ENCODE results near the gene GSDMA.
"Not testable (repeated sequence)": the region's sequence is repeated elsewhere in the genome, so short reads cannot be mapped to it uniquely, and the experiment has no call there.

The GSDMA gene

DNA sequence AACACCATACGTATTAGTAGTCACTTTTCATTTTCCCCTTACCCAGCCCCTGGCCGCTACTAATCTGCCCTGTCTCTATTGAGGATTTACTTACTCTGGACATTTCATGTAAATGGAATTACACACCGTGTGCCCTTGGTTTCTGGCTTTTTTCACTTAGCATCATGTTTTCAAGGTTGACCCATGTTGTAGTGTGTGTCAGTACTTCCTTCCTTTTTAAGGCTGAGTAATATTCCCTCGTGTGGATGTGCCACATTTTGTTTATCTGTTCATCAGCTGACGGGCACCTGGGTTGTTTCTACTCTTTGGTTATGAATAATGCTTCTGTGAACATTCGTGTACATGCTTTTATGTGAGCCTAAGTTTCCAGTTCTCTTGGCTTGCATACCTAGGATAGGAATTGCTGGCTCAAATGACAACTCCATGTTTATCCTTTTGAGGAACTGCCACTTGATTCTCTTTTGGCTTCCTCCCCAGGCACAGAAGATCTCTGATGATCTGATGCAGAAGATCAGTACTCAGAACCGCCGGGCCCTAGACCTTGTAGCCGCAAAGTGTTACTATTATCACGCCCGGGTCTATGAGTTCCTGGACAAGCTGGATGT lies 25.5 kb downstream of the GSDMA start:
- Histone ChIP-seq H3K36me3 (peaks cover 99% of the 10 kb centered on the region), H3K27ac (no peak overlapping the region), H3K4me2 (no peak overlapping the region), H3K9ac (no peak overlapping the region), H3K4me1 (no peaks in the 10 kb centered on the region), H3K4me3 (no peak overlapping the region), H3K9me3 (no peaks in the 10 kb centered on the region), H4K20me1 (peaks cover 89% of the 10 kb centered on the region), H3K27me3 (no peaks in the 10 kb centered on the region)
- TF ChIP-seq Cebpa-rat (IDR thresholded peaks at IDR 0.05): no peak

DNA sequence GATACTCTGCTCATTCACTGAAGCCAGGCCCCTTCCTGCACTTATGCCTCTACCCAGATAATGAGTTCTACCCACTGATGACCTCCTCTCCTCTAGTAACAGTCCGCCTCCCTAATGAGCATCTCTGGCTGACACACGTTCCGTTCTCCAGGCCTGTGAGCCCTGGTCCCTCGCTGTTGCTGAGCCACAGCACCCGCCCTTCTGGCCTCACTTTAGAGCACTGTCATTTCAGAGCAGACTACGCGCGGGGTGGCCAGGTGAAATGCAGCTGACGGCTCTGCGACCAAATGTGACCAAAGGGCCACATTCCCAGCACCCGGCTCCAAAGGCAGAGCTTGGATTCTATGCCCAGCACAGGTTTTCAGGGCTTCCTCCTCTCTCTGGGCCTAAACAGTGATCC lies 31.6 kb downstream of the GSDMA start:
- Histone ChIP-seq H3K27ac (no peak overlapping the region), H3K4me2 (no peak overlapping the region), H4K20me1 (peaks cover 59% of the 10 kb centered on the region), H3K4me1 (no peaks in the 10 kb centered on the region), H3K36me3 (peaks cover 98% of the 10 kb centered on the region), H3K9ac (no peak overlapping the region), H3K9me3 (no peaks in the 10 kb centered on the region), H3K27me3 (no peaks in the 10 kb centered on the region), H3K4me3 (no peak overlapping the region)
- no peak for TF ChIP-seq Cebpa-rat (IDR thresholded peaks at IDR 0.05)

DNA sequence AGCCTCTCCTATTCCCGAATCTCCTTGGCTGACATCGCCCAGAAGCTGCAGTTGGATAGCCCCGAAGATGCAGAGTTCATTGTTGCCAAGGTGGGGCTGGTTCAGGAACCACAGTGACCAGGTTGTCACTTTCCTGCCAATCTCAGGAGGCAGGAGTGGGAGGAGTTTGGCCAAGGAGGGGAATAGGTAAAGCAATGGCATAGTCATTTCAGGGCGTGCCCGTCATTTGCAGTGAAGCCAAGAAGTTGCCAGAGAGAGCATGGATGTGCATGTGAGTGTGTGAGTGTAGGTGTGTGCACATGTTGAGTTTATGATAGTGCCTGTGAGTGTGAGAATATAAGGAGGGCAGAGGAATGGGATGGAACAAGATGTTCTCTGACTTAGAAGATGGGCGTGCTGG lies 32.6 kb downstream of the GSDMA start:
- no peak overlapping the region for H3K4me3 ChIP-seq

GRCh38 chr17:39996162-39996561 lies 33.4 kb downstream of the GSDMA start:
- H3K9me3 ChIP-seq: no peaks in the 10 kb centered on the region
- no peak for TF ChIP-seq Cebpa-rat (IDR thresholded peaks at IDR 0.05)
- peaks cover 49% of the 10 kb centered on the region for H4K20me1 ChIP-seq
- no peak overlapping the region for H3K4me2 ChIP-seq
- no peak overlapping the region for H3K9ac ChIP-seq
- H3K36me3 ChIP-seq: peaks cover 81% of the 10 kb centered on the region
- no peaks in the 10 kb centered on the region for H3K4me1 ChIP-seq
- no peak overlapping the region for H3K4me3 ChIP-seq
- no peaks in the 10 kb centered on the region for H3K27me3 ChIP-seq
- no peak overlapping the region for H3K27ac ChIP-seq

More for the DNA sequence above, 32.6 kb downstream of the GSDMA start:
- Histone ChIP-seq H3K27ac (no peak overlapping the region), H3K36me3 (peaks cover 88% of the 10 kb centered on the region), H4K20me1 (peaks cover 56% of the 10 kb centered on the region), H3K27me3 (no peaks in the 10 kb centered on the region), H3K4me1 (no peaks in the 10 kb centered on the region), H3K9ac (no peak overlapping the region), H3K4me2 (no peak overlapping the region), H3K9me3 (no peaks in the 10 kb centered on the region)
- TF ChIP-seq Cebpa-rat (IDR thresholded peaks at IDR 0.05): no peak

GRCh38 chr17:39996800-39997199 lies 34.0 kb downstream of the GSDMA start:
- H3K9ac ChIP-seq: no peak overlapping the region
- H3K27me3 ChIP-seq: no peaks in the 10 kb centered on the region
- no peaks in the 10 kb centered on the region for H3K4me1 ChIP-seq
- no peak overlapping the region for H3K4me2 ChIP-seq
- no peaks in the 10 kb centered on the region for H3K9me3 ChIP-seq
- TF ChIP-seq Cebpa-rat (IDR thresholded peaks at IDR 0.05): no peak
- no peak overlapping the region for H3K4me3 ChIP-seq
- H3K27ac ChIP-seq: no peak overlapping the region
- peaks cover 44% of the 10 kb centered on the region for H4K20me1 ChIP-seq
- peaks cover 75% of the 10 kb centered on the region for H3K36me3 ChIP-seq

DNA sequence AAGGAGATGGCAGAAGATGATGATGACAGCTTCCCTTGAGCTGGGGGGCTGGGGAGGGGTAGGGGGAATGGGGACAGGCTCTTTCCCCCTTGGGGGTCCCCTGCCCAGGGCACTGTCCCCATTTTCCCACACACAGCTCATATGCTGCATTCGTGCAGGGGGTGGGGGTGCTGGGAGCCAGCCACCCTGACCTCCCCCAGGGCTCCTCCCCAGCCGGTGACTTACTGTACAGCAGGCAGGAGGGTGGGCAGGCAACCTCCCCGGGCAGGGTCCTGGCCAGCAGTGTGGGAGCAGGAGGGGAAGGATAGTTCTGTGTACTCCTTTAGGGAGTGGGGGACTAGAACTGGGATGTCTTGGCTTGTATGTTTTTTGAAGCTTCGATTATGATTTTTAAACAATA lies 34.7 kb downstream of the GSDMA start:
- H3K4me1 ChIP-seq: no peaks in the 10 kb centered on the region
- no peaks in the 10 kb centered on the region for H3K27me3 ChIP-seq
- no peak overlapping the region for H3K9ac ChIP-seq
- no peak overlapping the region for H3K4me3 ChIP-seq
- H4K20me1 ChIP-seq: peaks cover 36% of the 10 kb centered on the region
- no peak for TF ChIP-seq Cebpa-rat (IDR thresholded peaks at IDR 0.05)
- no peaks in the 10 kb centered on the region for H3K9me3 ChIP-seq
- no peak overlapping the region for H3K4me2 ChIP-seq
- H3K36me3 ChIP-seq: peaks cover 67% of the 10 kb centered on the region
- H3K27ac ChIP-seq: no peak overlapping the region

DNA sequence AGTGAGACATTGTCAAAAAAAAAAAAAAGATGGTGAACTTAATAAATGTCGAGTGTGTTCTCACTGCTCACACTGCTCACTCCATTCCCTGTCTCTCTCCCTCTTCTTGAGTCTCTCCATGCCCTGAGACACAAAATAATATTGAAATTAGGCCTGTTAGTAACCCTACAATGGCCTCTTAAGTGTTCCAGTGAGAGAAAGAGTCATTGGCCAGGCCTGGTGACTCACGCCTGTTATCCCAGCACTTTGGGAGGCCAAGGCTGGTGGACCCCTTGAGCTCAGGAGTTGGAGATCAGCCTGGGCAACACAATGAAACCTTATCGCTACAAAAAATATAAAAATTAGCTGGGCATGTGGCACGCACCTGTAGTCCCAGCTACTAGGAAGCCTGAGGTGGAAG lies 36.3 kb downstream of the GSDMA start:
- Histone ChIP-seq H3K4me2 (no peak overlapping the region), H3K27me3 (no peaks in the 10 kb centered on the region), H3K36me3 (peaks cover 52% of the 10 kb centered on the region), H3K27ac (no peak overlapping the region), H3K4me3 (no peak overlapping the region), H3K9ac (no peak overlapping the region), H4K20me1 (peaks cover 21% of the 10 kb centered on the region; the same call in 1 of the 2 replicates), H3K4me1 (no peaks in the 10 kb centered on the region), H3K9me3 (no peaks in the 10 kb centered on the region)
- TF ChIP-seq Cebpa-rat (IDR thresholded peaks at IDR 0.05): no peak

- Histone ChIP-seq H3K9me3 (no peaks in the 10 kb centered on the region), H3K27me3 (no peaks in the 10 kb centered on the region), H3K4me3 (no peak overlapping the region), H3K4me2 (no peak overlapping the region), H3K4me1 (no peaks in the 10 kb centered on the region), H3K27ac (no peak overlapping the region), H3K9ac (no peak overlapping the region), H3K36me3 (peaks cover 41% of the 10 kb centered on the region), H4K20me1 (peaks cover 12% of the 10 kb centered on the region; the same call in 1 of the 2 replicates)
- no peak for TF ChIP-seq Cebpa-rat (IDR thresholded peaks at IDR 0.05)
Measured at GRCh38 chr17:40000161-40000560, 37.4 kb downstream of the GSDMA start.

- not testable (repeated sequence) for H4K20me1 ChIP-seq, H3K4me1 ChIP-seq, H3K27ac ChIP-seq, H3K4me2 ChIP-seq, H3K27me3 ChIP-seq, H3K9ac ChIP-seq, H3K4me3 ChIP-seq, H3K9me3 ChIP-seq
- peaks cover 29% of the 10 kb centered on the region for H3K36me3 ChIP-seq
Measured at GRCh38 chr17:40001335-40001734, 38.5 kb downstream of the GSDMA start.

DNA sequence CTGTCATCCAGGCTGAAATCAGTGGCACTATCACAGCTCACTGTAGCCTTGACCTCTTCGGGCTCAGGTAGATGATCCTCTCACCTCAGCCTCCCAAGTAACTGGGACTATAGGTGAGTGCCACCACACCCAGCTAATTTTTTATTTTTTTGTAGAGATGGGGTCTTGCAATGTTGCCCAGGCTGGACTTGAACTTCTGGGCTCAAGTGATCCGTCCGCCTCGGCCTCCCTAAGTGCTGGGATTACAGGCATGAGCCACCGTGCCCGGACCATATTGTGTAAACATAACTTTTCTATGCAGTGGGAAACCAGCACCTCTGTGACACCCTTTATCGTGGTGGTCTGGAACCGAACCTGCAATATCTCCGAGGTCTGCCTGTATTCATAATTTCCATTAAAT lies 41.3 kb downstream of the GSDMA start:
- Histone ChIP-seq H3K27me3 (no peaks in the 10 kb centered on the region), H3K4me1 (no peaks in the 10 kb centered on the region), H3K36me3 (peaks cover 3% of the 10 kb centered on the region; the same call in 1 of the 2 replicates), H3K4me2 (no peak overlapping the region), H3K9ac (no peak overlapping the region), H4K20me1 (no peaks in the 10 kb centered on the region), H3K4me3 (no peak overlapping the region), H3K27ac (no peak overlapping the region), H3K9me3 (no peaks in the 10 kb centered on the region)
- no peak for TF ChIP-seq Cebpa-rat (IDR thresholded peaks at IDR 0.05)

DNA sequence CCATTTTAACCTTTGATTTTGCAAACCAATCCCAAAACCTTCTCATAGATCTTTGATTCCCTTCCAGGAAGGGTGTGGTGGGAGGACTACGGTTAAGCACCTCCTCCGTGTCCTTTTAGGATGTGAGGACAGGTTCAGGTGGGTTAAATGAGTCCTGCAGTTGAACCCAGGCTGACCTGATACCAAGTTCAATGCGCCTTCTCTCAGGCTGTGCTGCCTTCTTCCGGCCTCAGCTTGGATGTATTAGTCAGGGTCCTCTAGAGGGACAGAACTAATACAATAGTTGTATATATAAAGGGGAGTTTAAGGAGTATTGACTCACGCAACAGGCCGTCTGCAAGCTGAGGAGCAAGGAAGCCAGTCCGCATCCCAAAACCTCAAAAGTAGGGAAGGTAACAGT lies 41.9 kb downstream of the GSDMA start:
- H3K36me3 ChIP-seq: no peaks in the 10 kb centered on the region
- H3K27ac ChIP-seq: no peak overlapping the region
- H3K4me3 ChIP-seq: no peak overlapping the region
- no peak overlapping the region for H3K9ac ChIP-seq
- H3K4me1 ChIP-seq: no peaks in the 10 kb centered on the region
- no peaks in the 10 kb centered on the region for H3K9me3 ChIP-seq
- no peak for TF ChIP-seq Cebpa-rat (IDR thresholded peaks at IDR 0.05)
- H4K20me1 ChIP-seq: no peaks in the 10 kb centered on the region
- no peaks in the 10 kb centered on the region for H3K27me3 ChIP-seq
- no peak overlapping the region for H3K4me2 ChIP-seq

Data from BLaER1 (cell line).